Gastrocnemius medialis (tissue), 4 donors: ENCODE measurements around the gene TEKT5. TPM values are rescaled to one million over a fixed set of nuclear protein-coding genes. Genes with fewer than 3 reads are reported as not detected.
"Not testable (repeated sequence)": the region's sequence is repeated elsewhere in the genome, so short reads cannot be mapped to it uniquely, and the experiment has no call there.

ENCODE experiments used
- ATAC-seq, 2 donors: fragments of 150-250 bp; one replicate each; pipeline ENCODE4 v1.9.1; 2016
- DNase-seq, 2 donors: peaks; one replicate each; pipeline ENCODE4 v3.0.0-alpha.2; 2019
- H3K27ac ChIP-seq, 4 donors: fragments of 200-600 bp; sonication (generic); 1 replicate in 1 of 4; 2 replicates in 3 of 4; pipeline ENCODE4 v1.5.1; 2016 to 2018; ENCODE audit warnings: mild to moderate bottlenecking in 2 of 4, moderate library complexity in 1 of 4
- H3K27me3 ChIP-seq, 3 donors: fragments of 200-600 bp; sonication (generic) in 2 of 3; 1 replicate in 1 of 3; 2 replicates in 2 of 3; pipeline versions ENCODE4 v1.5.1 to v1.6.0; 2016 to 2019; ENCODE audit warnings: mild to moderate bottlenecking in 1 of 3, moderate library complexity in 1 of 3
- H3K36me3 ChIP-seq, 2 donors: fragments of 200-600 bp; sonication (generic) in 1 of 2; one replicate each; pipeline ENCODE4 v1.5.1; 2017 to 2018
- H3K4me1 ChIP-seq, 2 donors: fragments of 200-600 bp; sonication (generic) in 1 of 2; one replicate each; pipeline ENCODE4 v1.5.1; 2016 to 2017; ENCODE audit warnings: mild to moderate bottlenecking in 2 of 2
- H3K4me3 ChIP-seq, 4 donors: fragments of 200-600 bp; sonication (generic) in 3 of 4; 1 replicate in 1 of 4; 2 replicates in 3 of 4; pipeline ENCODE4 v1.5.1; 2016 to 2019; ENCODE audit warnings: mild to moderate bottlenecking in 2 of 4
- H3K9me3 ChIP-seq, 3 donors: fragments of 200-600 bp; sonication (generic) in 2 of 3; 1 replicate in 1 of 3; 2 replicates in 2 of 3; pipeline ENCODE4 v1.5.1; 2016 to 2019
- POLR2A ChIP-seq, 2 donors: fragments of 450-650 bp; IDR thresholded peaks; one replicate each; pipeline ENCODE4 v1.6.1; 2017; ENCODE audit warnings: antibody characterized with exemption in 2 of 2, mild to moderate bottlenecking in 2 of 2, moderate library complexity in 2 of 2
- in situ Hi-C, 4 donors: fragments of 200-750 bp; cut with MboI; loops; one replicate each; pipeline versions ENCODE4 v1.15.0 to v1.8.0; 2017; ENCODE audit warnings: low sequenced_read_pairs in 4 of 4
- intact Hi-C: fragments of 100-400 bp; cut with DNase I; formaldehyde crosslinking; loops from one replicate; pipeline ENCODE4 v1.15.1; 2023; ENCODE audit warnings: low total_unique reads
- total RNA-seq, 4 donors: library from RNA; depleted of rRNA; stranded (reverse); fragments of >200 nt; gene quantifications; one replicate each; pipeline versions ENCODE4 v1.1.0 to v1.2.3, GENCODE V29; 2016
- TF ChIP-seq, protein P1 (sequence below), 5 experiments: fragments of 450-650 bp in 3 of 5; fragments of 200-600 bp in 2 of 5; sonication (generic) in 2 of 5; IDR thresholded peaks in 4 of 5; conservative IDR thresholded peaks in 1 of 5; 1 replicate in 4 of 5; 2 replicates in 1 of 5; pipeline ENCODE4 v1.5.1; 2016 to 2019; ENCODE audit warnings: antibody characterized with exemption in 5 of 5, mild to moderate bottlenecking in 3 of 5, moderate library complexity in 3 of 5

TEKT5 gene
- total RNA-seq, 4 donors from 2014 or later: not detected

DNA sequence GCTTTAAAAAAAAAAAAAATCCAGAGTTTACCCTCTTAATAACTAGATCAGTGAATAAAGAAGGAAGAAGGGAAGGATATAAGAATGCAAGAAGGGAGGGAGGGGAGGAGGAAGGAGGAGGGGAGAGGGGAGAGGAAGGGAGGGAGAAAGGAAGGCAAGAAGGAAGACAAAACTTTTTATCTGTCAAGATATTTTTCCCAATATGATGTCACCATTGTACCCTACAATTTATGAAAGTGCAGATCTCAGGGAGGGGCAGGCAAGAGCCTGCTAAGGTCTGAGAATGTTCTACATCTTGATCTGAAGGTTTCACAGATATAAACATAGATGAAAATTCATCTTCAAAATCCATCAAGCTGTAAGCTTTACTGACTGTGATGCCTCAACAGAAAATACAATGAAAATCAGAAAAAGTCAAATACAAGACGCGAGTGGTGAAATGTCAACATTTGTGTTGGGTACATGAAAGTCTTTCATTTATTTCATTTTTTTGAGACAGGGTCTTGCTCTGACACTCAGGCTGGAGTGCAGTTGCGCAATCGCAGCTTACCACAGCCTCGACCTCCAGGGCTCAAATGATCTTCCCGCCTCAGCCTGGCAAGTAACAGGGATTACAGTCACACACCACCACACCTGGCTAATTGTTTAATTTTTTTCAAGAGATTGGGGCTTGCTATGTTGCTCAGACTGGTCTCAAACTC, 57.2 kb downstream of the TEKT5 start:
- intact Hi-C loops (no loop called here), in situ Hi-C loops (no loop called here)
- no peak for ATAC-seq
- H3K27me3 ChIP-seq: no peaks in the 10 kb centered on the region
- no peak for TF ChIP-seq POLR2A (IDR thresholded peaks at IDR 0.05)
- TF ChIP-seq, protein P1, sequence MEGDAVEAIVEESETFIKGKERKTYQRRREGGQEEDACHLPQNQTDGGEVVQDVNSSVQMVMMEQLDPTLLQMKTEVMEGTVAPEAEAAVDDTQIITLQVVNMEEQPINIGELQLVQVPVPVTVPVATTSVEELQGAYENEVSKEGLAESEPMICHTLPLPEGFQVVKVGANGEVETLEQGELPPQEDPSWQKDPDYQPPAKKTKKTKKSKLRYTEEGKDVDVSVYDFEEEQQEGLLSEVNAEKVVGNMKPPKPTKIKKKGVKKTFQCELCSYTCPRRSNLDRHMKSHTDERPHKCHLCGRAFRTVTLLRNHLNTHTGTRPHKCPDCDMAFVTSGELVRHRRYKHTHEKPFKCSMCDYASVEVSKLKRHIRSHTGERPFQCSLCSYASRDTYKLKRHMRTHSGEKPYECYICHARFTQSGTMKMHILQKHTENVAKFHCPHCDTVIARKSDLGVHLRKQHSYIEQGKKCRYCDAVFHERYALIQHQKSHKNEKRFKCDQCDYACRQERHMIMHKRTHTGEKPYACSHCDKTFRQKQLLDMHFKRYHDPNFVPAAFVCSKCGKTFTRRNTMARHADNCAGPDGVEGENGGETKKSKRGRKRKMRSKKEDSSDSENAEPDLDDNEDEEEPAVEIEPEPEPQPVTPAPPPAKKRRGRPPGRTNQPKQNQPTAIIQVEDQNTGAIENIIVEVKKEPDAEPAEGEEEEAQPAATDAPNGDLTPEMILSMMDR (IDR thresholded peaks at IDR 0.05 in 4 of 5, conservative IDR thresholded peaks at IDR 0.05 in 1 of 5): no peak
- no peak for DNase-seq
- no peaks in the 10 kb centered on the region for H3K4me1 ChIP-seq
- no peak overlapping the region for H3K4me3 ChIP-seq
- H3K9me3 ChIP-seq: no peaks in the 10 kb centered on the region
- H3K27ac ChIP-seq: no peak overlapping the region
- H3K36me3 ChIP-seq: no peaks in the 10 kb centered on the region

DNA sequence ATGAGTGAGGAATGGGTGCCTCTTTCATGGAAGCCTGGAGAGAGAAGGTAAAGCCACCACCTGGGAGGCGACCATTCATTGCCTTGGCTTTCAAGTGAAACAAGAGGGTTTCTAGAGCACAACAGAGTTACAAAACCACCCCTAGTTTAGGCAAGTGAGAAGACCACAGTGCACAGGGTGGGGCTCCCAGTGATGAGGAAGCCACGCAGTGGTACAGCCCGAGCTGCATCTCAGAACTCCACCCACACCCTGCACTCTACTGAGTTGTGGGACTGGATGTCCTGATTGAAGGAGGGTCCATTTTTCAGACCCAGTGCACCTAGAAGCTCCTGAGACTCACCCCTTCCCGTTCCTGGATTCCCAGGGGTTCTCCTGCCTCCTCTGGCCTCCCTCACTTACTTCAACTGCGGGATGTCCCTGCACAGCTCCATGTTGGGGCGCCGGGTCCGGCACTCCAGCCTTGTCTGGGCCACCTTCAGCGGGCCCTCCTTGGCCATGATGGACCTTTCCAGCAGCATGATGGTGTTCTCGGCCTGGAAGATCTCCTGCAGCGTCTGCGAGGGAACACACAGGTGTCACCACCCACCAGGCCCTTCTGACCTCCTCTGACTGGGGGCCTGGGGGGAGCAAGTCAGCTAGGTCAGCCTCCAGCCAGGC, 59.2 kb downstream of the TEKT5 start:
- H3K27me3 ChIP-seq: no peaks in the 10 kb centered on the region
- in situ Hi-C loops: no loop called here

DNA sequence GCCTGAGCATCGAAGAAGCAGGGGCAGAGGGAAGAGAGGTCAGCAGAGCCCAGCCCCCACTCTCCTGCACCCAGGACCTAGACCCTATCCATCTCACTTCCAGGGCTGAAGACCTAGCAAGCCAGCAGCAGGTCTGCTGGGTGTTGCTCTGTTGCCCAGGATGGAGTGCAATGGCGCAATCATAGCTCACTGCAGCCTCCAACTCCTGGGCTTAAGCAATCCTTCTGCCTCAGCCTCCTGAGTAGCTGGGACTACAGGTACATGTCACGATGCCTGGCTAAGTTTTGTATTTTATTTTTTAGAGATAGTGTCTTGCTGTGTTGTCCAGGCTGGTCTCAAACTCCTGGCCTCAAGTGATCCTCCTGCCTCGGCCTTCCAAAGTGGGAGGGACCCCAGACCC, 61.3 kb downstream of the TEKT5 start:
- ATAC-seq, DNase-seq, H3K36me3 ChIP-seq, H3K27me3 ChIP-seq, in situ Hi-C loops, H3K4me1 ChIP-seq, H3K4me3 ChIP-seq, H3K9me3 ChIP-seq, intact Hi-C loops, H3K27ac ChIP-seq: not testable (repeated sequence)

More for the DNA sequence above, 59.2 kb downstream of the TEKT5 start:
- H3K9me3 ChIP-seq: no peaks in the 10 kb centered on the region
- ATAC-seq (no peak), DNase-seq (no peak)
- no peaks in the 10 kb centered on the region for H3K4me1 ChIP-seq
- no peak overlapping the region for H3K4me3 ChIP-seq
- H3K27ac ChIP-seq: no peak overlapping the region
- H3K36me3 ChIP-seq: no peaks in the 10 kb centered on the region
- intact Hi-C loops: no loop called here
- no peak for TF ChIP-seq POLR2A (IDR thresholded peaks at IDR 0.05)
- TF ChIP-seq, protein P1 (IDR thresholded peaks at IDR 0.05 in 4 of 5, conservative IDR thresholded peaks at IDR 0.05 in 1 of 5): no peak

DNA sequence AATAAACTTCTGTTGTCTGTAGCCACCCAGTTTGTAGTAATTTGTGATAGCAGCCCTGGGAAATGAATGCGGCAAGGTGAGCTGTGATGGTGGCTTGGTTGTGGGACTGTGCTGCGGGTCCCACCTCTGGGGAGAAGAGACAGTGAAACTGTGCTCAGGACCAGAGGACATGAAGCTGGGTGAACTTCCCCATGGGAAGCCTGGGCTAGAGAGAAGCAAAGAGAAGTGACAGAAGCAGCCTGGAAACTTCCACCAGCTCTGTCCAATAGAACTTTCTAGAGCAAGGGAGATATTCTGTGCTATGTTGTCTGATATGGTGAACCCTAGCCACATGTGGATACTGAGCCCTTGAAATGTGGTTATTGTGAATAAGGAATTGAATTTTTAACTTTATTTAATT, 62.8 kb downstream of the TEKT5 start:
- Histone ChIP-seq H3K27ac (no peak overlapping the region), H3K36me3 (no peaks in the 10 kb centered on the region), H3K4me3 (no peak overlapping the region), H3K4me1 (no peaks in the 10 kb centered on the region), H3K27me3 (no peaks in the 10 kb centered on the region), H3K9me3 (no peaks in the 10 kb centered on the region)
- no peak for TF ChIP-seq POLR2A (IDR thresholded peaks at IDR 0.05)
- in situ Hi-C loops: no loop called here
- intact Hi-C loops: no loop called here
- DNase-seq (no peak), ATAC-seq (no peak)

DNA sequence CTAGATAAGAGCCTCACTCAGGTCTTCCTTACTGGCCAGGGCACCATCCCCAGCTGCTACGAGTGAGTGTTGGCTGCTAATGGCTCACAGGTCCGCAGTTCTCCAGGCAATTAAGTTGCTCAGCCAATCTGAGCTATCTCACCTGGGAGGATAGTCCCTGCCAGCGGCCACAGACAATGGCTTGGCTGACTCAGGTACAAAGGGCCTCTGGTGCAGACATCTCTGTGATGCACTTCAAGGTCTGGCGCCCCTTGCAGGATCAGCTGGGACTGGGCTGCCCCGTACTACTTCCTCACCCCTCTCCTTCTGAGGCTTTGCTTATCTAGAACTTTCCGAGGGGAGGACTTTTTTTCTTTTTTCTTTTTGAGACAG, 65.2 kb downstream of the TEKT5 start:
- Histone ChIP-seq H3K36me3 (no peaks in the 10 kb centered on the region), H3K9me3 (no peaks in the 10 kb centered on the region), H3K4me3 (no peak overlapping the region), H3K27ac (no peak overlapping the region), H3K27me3 (no peaks in the 10 kb centered on the region), H3K4me1 (no peaks in the 10 kb centered on the region)
- TF ChIP-seq POLR2A (IDR thresholded peaks at IDR 0.05): no peak
- TF ChIP-seq, protein P1 (IDR thresholded peaks at IDR 0.05 in 4 of 5, conservative IDR thresholded peaks at IDR 0.05 in 1 of 5): no peak
- ATAC-seq: no peak
- in situ Hi-C loops (no loop called here), intact Hi-C loops (no loop called here)
- no peak for DNase-seq
